GM19035 (cell line): ENCODE measurements around the gene NCAM1.
"Not testable (repeated sequence)": the region's sequence is repeated elsewhere in the genome, so short reads cannot be mapped to it uniquely, and the experiment has no call there.

Source experiments
- ATAC-seq: cut with Tn5 transposase; IDR thresholded peaks from one replicate; pipeline ENCODE4 v1.9.1; 2021; ENCODE audit not compliant: unreplicated experiment

The NCAM1 gene

DNA sequence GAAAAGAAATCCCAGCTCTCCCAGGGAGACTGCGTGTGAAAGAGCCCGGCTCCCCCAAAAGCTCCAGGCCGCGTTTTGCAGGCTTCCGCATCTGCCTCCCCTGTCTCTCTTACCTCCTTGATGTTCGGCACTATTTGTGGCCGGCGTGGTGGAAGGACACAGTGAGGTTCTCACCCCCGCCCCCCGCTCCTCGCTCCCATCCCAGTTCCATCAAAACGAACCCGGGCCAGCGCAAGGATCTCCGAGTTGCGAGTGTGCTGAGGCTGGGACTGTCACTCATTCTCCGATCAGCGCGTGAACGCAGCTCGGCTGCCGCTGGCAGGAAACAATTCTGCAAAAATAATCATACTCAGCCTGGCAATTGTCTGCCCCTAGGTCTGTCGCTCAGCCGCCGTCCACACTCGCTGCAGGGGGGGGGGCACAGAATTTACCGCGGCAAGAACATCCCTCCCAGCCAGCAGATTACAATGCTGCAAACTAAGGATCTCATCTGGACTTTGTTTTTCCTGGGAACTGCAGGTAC lies at the start of gene NCAM1:
Gene NCAM1 (plus strand): TSS at position 275 of the 523 bp plus-strand sequence.
- ATAC-seq: no peak

DNA sequence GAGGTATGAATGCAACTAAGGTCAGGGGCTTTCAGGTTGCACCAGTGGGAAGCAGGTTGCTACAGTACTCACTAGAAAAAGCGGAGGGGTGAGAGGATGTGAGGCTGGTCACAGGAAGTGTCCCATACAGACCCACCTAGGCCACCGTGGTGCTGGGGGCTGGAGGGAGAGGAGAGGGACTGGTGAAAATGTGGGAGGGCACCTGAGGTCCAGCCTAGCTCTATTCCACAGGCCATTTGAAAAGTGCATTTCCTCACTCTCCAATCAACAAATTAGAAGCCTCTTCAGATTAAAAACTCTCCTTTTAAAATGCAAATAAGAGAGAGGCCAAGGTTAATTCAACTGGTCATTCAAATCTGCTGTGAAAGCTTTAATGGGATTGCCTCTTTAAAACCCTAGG lies 38.6 kb upstream of the NCAM1 start:
- no peak for ATAC-seq

- ATAC-seq: not testable (repeated sequence)
These were observed 36.4 kb upstream of the NCAM1 start for GRCh38 chr11:112924836-112925235.

GRCh38 chr11:112925516-112926310 lies 35.5 kb upstream of the NCAM1 start:
- no peak for ATAC-seq

DNA sequence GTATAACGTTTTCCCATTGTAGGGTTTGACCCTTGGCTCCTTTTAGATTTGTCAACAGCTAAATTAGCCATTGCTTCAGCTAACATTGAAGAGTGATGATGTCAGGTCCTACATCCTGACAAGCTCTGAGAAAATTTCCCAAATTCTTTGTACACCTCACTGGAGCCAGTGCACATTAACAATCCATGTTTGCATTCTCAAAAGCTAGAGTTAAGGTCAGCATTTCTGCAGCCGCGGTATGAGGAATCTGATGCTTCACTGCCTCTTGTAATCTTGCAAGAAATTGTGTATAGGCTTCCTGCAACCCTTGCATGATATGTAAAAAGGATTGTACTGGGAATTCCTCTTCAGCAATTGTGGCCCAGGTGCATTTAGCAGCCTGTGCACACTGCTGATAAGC lies 33.1 kb upstream of the NCAM1 start:
- no peak for ATAC-seq

GRCh38 chr11:112929432-112929831 lies 31.8 kb upstream of the NCAM1 start:
- ATAC-seq: no peak

GRCh38 chr11:112931703-112932102 lies 29.5 kb upstream of the NCAM1 start:
- ATAC-seq: no peak

DNA sequence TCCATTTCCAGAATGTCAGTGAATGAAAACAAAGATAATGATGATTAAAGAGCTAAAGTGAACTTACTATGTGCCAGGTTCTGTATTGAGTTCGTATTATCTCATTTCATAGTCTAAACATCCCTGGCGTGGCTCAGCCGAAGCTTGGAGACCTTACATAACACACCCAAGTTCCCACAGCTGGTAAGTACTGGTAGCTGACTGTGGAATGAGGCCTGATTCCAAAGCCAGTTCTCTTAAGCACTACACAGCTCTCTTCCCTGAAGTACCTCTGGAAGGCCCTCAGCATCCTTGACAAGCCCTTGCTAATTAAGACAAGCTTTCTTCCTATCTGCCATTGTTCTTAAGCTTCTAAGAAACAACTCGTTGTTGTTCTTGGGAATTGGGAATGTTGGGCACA lies 28.6 kb upstream of the NCAM1 start:
- no peak for ATAC-seq

DNA sequence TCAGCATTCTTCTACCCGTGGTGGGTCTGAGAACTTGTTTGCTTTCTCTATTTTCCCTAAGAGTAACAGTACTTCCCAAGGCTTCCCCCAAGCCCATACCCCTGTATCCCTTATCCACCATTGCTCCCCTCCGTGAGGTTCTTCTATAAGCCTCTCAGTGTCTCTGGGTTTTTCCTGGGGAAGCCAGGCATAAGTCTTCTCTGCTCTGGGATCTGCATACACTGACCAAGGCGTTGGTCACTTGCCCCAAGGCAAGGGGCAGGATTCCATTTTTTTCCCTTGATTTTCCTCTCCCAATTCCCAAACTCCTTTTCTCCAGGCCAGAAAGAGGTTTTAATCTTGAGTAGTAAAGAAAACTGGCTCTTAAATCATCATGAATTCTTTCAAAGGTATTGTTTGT lies 27.2 kb upstream of the NCAM1 start:
- no peak for ATAC-seq

- ATAC-seq: no peak
These were observed 20.1 kb upstream of the NCAM1 start for GRCh38 chr11:112941104-112941503.

- ATAC-seq: no peak
These were observed 18.1 kb upstream of the NCAM1 start for GRCh38 chr11:112942966-112943643.

GRCh38 chr11:112946866-112947265 lies 14.4 kb upstream of the NCAM1 start:
- no peak for ATAC-seq

DNA sequence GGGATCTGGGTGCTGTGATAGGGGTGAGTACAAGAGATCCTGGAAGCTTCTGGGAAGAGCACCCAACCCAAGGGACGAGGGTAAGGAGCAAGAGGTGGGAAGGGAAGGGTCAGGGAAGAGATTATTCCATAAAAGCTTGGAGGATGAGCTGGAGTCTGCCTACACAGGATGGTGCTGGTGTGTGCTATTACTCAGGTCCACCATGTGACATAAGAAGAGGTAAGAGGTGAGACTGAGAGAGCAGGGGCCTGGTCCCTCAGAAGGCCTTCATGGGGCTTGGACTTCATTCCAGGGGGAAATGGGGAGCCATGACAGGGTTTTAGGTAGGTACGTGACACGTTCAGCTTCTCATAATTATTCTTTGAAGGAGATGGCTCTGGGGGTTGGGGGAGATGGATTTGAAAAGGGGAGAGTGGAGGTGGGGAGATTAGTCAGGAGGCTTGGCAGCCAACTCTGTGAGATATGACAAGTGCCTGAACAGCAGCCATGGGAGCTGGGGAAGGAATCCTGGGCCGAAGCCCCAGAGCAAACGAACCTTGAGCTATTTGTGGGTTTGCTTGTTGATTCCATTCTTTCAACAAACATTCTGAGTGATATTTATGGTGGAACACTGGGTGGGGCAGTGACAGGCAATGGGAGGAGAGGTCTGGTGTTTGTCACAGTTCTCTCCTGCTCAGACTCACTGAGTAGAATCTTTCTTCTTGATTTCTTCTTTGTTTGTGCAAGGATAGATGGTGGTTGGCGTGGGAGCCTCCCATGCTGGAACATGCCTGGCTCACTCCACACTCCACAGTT lies 11.2 kb upstream of the NCAM1 start:
- no peak for ATAC-seq

- no peak for ATAC-seq
These were observed 2.5 kb upstream of the NCAM1 start for GRCh38 chr11:112958670-112959069.

DNA sequence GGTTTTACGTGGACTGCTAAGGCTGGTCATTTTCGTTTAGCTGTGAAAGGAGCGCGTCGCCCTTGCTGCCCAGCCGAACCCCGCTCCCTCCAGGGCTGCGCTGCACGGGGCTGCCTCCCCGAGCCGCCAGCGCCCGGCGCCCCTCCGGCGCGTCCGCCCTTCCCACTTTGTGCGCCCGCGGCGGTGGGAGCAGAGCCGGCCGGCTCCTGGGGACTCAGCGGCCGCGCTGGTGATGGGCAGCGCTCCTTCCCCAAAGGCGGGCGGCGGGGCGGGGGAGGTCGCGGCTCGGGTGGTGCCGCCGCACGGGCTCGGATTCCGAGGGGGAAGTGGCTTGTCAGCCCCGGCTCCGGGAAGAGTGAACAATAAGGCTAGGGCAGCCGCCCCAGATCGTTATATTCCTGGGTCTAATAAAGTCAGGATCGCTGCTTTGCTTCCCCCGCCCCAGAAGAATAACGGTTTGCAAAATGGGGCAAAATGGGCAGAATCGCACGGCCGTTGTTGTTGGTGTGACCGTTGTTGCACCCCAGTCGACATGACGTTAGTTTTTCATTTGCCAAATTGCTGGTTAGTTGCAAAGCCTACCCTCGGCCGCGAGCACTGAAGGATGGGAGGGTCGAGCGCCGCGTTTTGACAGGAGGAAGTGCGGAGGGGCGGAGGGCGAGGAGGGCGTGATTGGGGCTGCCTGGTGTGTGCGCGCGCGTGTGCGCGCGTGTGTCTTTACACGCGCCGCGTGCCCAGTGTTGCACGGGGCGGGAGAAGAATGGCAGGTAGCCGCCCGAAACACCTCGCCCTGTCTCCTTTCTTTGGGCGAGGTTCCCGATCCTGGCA lies 745 bp downstream of the NCAM1 start:
- ATAC-seq: no peak

DNA sequence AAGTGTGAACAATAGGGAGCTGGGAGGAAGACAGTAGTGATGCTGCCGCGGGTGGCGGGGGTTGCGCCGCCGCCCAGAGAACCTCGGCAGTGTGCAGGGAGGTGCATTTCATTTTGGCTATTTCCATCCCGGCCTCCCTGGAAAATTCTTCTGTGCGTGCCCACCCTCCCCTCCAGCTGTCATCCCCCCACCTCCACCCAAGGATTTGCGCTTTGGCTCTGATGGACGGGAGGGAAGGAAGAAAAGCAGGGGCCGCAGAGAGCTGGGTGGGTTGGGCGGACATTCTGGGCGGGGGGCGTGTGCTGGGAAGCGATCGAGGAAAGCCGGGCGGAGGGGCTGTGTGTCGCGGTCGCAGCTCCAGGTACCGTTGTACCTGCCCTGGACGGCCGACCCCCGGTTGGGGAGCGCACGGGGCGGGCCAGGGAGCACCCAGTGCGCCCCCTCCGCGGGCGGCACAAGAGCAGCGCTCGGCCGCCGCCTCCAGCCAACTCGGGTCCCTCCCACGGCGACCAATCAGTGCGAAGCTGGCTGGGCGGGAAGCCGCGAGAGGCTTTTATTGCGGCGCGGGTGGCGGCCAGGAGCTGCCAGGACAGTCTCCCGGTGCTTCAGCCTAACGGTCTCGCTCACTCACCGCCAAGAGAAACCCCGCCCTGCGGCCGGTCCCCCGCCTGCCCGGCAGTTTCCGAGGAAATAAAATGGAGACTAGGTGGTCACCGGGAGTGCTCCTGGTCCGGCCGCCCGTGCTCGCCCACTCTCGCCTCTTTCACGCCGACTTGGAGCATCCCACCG lies 1.6 kb downstream of the NCAM1 start:
- no peak for ATAC-seq

- ATAC-seq: no peak
These were observed 2.2 kb downstream of the NCAM1 start for GRCh38 chr11:112963368-112963955.

DNA sequence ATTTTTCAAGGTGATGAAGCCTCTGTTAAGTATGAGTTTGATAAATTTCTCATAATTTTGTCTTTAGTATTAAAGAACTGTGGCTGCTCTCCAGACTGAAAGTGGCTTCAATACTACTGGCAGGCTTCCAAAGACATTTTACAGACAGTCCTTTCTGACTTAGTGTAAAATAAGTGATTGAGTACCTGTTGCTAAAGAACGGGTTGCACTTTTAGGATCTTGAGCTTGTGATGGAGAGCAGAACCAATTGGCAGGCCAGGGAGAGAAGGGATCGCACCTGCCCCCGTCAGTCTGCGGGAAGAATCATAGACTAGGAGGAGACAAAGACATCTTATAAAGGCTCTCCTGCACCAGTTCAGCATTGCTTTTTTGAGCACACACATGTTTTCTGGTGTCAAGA lies 4.4 kb downstream of the NCAM1 start:
- no peak for ATAC-seq

DNA sequence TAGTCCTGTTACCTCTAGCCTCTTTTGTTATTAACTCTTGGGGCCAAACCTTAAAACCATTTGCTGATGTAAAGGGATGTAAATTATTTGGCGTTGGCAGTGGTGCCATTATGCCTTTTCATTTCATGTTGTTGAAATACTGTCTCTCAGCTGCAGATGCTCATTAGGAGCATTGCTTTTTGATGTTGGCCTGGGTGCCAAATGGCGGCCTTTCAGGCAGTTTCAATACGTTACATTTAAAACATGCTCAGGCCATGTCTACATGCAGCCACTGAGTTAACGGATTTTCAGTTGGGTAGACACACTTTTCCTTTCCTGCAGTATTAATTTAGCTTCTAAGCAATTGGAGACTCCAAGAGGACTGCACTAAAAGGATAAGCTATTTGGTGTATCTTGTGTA lies 5.3 kb downstream of the NCAM1 start:
- no peak for ATAC-seq
